Activated naive CD8-positive, alpha-beta T cell treated with anti-CD3 and anti-CD28 coated beads, Interleukin-2, amount 10 ng/mL, durations not matched to agents 7 days and 5 days (primary cell): ENCODE results near the gene PITPNC1. TPM values are rescaled to one million over a fixed set of nuclear protein-coding genes. Genes with fewer than 3 reads are reported as not detected.

Experiments used
- ATAC-seq: fragments of 150-1000 bp; cut with Tn5 transposase; one replicate; pipeline ENCODE4 v1.10.0; 2021; ENCODE audit warnings: low read depth, moderate library complexity
- POLR2A ChIA-PET: fragments of 350-600 bp; sonication (Branson Sonifier 250); formaldehyde crosslinking; loops from one replicate; lab custom pipeline; 2021; ENCODE audit warnings: antibody characterized with exemption; lab: Charles Lee
- DNase-seq: peaks from one replicate; pipeline ENCODE4 v3.0.0; 2021
- H3K27ac Mint-ChIP-seq: one replicate; pipeline ENCODE4 v1.8.0; 2022; ENCODE audit warnings: mild to moderate bottlenecking, mixed read lengths
- H3K27me3 Mint-ChIP-seq: one replicate; pipeline ENCODE4 v1.8.0; 2022; ENCODE audit warnings: mild to moderate bottlenecking, moderate library complexity, mixed read lengths
- H3K36me3 Mint-ChIP-seq: one replicate; pipeline ENCODE4 v1.8.0; 2021; ENCODE audit warnings: mild to moderate bottlenecking, mixed read lengths
- H3K4me1 Mint-ChIP-seq: one replicate; pipeline ENCODE4 v1.8.0; 2021; ENCODE audit warnings: mixed read lengths
- H3K4me3 Mint-ChIP-seq: one replicate; pipeline ENCODE4 v1.8.0; 2022; ENCODE audit warnings: mild to moderate bottlenecking, moderate library complexity, mixed read lengths
- H3K9me3 Mint-ChIP-seq: one replicate; pipeline ENCODE4 v1.8.0; 2021; ENCODE audit warnings: mixed read lengths
- microRNA-seq: library from miRNA; unstranded; fragments of <30 nt; microRNA quantifications from one replicate; pipeline ENCODE4 v1.2.0, GENCODE V29; 2022
- total RNA-seq, 2 experiments: library from RNA; stranded (reverse); gene quantifications; one replicate each; pipeline ENCODE4 v1.2.3, GENCODE V29; 2021

The PITPNC1 gene
- total RNA-seq, 2 experiments from 2014 or later, result 100 to 104 TPM

DNA sequence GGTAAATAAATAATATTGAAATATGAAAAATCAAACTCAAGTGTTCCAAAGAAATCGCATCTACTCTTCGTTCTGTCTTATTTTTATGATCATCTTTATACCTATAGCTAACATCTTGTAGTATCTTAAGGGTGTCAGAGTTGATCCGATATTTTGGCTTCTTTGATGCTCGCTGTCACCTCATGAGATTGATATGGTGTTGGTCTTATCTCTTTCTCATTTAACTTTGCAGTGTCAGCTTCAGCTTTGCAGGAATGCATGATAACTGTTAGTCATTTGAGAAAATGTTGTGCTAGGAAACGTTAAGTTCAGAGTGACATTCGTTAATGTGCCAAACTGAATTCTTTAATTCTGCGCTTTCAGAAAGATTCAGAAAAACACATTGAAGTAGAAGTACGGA is 360.1 kb downstream of the PITPNC1 start:
- DNase-seq (no peak), ATAC-seq (no peak)
- Mint-ChIP-seq H3K4me3 (no peak overlapping the region), H3K36me3 (peaks cover 33% of the 10 kb centered on the region), H3K27ac (no peak overlapping the region), H3K9me3 (no peaks in the 10 kb centered on the region), H3K27me3 (no peaks in the 10 kb centered on the region), H3K4me1 (peaks cover 5% of the 10 kb centered on the region)
- POLR2A ChIA-PET, result no interaction called here

DNA sequence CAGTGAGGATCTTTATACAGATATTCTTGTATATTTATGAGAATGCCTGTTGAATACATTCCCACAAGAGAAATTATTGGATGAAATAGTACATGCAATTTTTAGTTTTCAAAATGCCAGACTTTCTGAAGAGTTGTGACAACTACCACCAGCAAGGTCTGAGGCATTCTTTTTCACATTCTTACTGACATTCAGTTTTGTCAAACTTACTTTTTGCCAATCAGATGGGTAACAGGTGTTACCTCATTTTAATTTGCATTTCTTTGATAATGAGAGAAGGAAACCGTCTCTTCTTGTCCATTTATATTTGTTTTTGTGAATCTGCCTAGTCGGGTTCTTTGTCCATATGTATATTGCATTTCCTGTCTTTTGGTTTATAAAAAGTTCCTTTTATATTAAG is 364.9 kb downstream of the PITPNC1 start:
- Mint-ChIP-seq H3K36me3 (peaks cover 21% of the 10 kb centered on the region), H3K4me3 (no peak overlapping the region), H3K9me3 (no peaks in the 10 kb centered on the region), H3K4me1 (peaks cover 2% of the 10 kb centered on the region), H3K27me3 (no peaks in the 10 kb centered on the region), H3K27ac (no peak overlapping the region)
- DNase-seq (no peak), ATAC-seq (no peak)
- POLR2A ChIA-PET, result no interaction called here

Small RNAs within 50 kb of the gene (microRNA-seq; reads per million reads assigned to microRNA genes)
- not detected for gene MIR548AA2
- not detected for gene MIR548D2

Other genes with a start within 250 kb of the PITPNC1 start
- gene HELZ, start 132.1 kb upstream of the PITPNC1 start, total RNA-seq, result 10 to 100 TPM; 84.8 to 86.2 TPM
- 10 to 100 TPM; 39.8 to 40.5 TPM for gene PSMD12, start 10.7 kb upstream of the PITPNC1 start, total RNA-seq